ENCODE results near the gene SEC14L2. TPM values are rescaled to one million over a fixed set of nuclear protein-coding genes. Genes with fewer than 3 reads are reported as not detected.

Gene SEC14L2
- total and polyA plus RNA-seq, 2 experiments from 2014 or later = 2.5 to 4.2 TPM

- H3K9me2 ChIP-seq (ENCODE audit: insufficient read depth) = 0 out of 2 replicates have a peak, but pooled peaks cover 4% of the 10 kb centered on the region
- DNase-seq (ENCODE audit: low spot score) (no peak), ATAC-seq (no peak)
- H4K20me1 ChIP-seq (replicated peaks; ENCODE audit: insufficient read depth) = no peaks in the 10 kb centered on the region
- no peaks in the 10 kb centered on the region for H3K79me2 ChIP-seq (replicated peaks; ENCODE audit: insufficient read depth)
- H3K27me3 ChIP-seq (ENCODE audit: insufficient read depth) = no peaks in the 10 kb centered on the region
- no peak overlapping the region for H3K4me3 Mint-ChIP-seq
- peaks cover 19% of the 10 kb centered on the region for H3K4me1 Mint-ChIP-seq
- TF ChIP-seq, protein P1, sequence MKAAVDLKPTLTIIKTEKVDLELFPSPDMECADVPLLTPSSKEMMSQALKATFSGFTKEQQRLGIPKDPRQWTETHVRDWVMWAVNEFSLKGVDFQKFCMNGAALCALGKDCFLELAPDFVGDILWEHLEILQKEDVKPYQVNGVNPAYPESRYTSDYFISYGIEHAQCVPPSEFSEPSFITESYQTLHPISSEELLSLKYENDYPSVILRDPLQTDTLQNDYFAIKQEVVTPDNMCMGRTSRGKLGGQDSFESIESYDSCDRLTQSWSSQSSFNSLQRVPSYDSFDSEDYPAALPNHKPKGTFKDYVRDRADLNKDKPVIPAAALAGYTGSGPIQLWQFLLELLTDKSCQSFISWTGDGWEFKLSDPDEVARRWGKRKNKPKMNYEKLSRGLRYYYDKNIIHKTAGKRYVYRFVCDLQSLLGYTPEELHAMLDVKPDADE (IDR thresholded peaks at IDR 0.05) = no peak
- no peak for TF ChIP-seq ZNF331 (CRISPR knock-in tag; IDR thresholded peaks at IDR 0.05; ENCODE audit: low read depth)
- TF ChIP-seq JUNB (IDR thresholded peaks at IDR 0.05; ENCODE audit: unreplicated experiment) = no peak
- TF ChIP-seq EZH2 (IDR thresholded peaks at IDR 0.05; ENCODE audit: low read depth, unreplicated experiment) = no peak
- no peak for TF ChIP-seq CREB1 (CRISPR knock-in tag; IDR thresholded peaks at IDR 0.05; ENCODE audit: low read depth)
- TF ChIP-seq, protein P2, sequence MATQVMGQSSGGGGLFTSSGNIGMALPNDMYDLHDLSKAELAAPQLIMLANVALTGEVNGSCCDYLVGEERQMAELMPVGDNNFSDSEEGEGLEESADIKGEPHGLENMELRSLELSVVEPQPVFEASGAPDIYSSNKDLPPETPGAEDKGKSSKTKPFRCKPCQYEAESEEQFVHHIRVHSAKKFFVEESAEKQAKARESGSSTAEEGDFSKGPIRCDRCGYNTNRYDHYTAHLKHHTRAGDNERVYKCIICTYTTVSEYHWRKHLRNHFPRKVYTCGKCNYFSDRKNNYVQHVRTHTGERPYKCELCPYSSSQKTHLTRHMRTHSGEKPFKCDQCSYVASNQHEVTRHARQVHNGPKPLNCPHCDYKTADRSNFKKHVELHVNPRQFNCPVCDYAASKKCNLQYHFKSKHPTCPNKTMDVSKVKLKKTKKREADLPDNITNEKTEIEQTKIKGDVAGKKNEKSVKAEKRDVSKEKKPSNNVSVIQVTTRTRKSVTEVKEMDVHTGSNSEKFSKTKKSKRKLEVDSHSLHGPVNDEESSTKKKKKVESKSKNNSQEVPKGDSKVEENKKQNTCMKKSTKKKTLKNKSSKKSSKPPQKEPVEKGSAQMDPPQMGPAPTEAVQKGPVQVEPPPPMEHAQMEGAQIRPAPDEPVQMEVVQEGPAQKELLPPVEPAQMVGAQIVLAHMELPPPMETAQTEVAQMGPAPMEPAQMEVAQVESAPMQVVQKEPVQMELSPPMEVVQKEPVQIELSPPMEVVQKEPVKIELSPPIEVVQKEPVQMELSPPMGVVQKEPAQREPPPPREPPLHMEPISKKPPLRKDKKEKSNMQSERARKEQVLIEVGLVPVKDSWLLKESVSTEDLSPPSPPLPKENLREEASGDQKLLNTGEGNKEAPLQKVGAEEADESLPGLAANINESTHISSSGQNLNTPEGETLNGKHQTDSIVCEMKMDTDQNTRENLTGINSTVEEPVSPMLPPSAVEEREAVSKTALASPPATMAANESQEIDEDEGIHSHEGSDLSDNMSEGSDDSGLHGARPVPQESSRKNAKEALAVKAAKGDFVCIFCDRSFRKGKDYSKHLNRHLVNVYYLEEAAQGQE (IDR thresholded peaks at IDR 0.05; ENCODE audit: unreplicated experiment) = no peak
- no peak for TF ChIP-seq ZNF114 (CRISPR knock-in tag; IDR thresholded peaks at IDR 0.05)
- no peak for TF ChIP-seq POLR2AphosphoS5 (IDR thresholded peaks at IDR 0.05; ENCODE audit: low read depth)
- TF ChIP-seq, protein P3, sequence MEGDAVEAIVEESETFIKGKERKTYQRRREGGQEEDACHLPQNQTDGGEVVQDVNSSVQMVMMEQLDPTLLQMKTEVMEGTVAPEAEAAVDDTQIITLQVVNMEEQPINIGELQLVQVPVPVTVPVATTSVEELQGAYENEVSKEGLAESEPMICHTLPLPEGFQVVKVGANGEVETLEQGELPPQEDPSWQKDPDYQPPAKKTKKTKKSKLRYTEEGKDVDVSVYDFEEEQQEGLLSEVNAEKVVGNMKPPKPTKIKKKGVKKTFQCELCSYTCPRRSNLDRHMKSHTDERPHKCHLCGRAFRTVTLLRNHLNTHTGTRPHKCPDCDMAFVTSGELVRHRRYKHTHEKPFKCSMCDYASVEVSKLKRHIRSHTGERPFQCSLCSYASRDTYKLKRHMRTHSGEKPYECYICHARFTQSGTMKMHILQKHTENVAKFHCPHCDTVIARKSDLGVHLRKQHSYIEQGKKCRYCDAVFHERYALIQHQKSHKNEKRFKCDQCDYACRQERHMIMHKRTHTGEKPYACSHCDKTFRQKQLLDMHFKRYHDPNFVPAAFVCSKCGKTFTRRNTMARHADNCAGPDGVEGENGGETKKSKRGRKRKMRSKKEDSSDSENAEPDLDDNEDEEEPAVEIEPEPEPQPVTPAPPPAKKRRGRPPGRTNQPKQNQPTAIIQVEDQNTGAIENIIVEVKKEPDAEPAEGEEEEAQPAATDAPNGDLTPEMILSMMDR (conservative IDR thresholded peaks at IDR 0.05; ENCODE audit: low read depth in 2 of 2) = no peak
- TF ChIP-seq, protein P4, sequence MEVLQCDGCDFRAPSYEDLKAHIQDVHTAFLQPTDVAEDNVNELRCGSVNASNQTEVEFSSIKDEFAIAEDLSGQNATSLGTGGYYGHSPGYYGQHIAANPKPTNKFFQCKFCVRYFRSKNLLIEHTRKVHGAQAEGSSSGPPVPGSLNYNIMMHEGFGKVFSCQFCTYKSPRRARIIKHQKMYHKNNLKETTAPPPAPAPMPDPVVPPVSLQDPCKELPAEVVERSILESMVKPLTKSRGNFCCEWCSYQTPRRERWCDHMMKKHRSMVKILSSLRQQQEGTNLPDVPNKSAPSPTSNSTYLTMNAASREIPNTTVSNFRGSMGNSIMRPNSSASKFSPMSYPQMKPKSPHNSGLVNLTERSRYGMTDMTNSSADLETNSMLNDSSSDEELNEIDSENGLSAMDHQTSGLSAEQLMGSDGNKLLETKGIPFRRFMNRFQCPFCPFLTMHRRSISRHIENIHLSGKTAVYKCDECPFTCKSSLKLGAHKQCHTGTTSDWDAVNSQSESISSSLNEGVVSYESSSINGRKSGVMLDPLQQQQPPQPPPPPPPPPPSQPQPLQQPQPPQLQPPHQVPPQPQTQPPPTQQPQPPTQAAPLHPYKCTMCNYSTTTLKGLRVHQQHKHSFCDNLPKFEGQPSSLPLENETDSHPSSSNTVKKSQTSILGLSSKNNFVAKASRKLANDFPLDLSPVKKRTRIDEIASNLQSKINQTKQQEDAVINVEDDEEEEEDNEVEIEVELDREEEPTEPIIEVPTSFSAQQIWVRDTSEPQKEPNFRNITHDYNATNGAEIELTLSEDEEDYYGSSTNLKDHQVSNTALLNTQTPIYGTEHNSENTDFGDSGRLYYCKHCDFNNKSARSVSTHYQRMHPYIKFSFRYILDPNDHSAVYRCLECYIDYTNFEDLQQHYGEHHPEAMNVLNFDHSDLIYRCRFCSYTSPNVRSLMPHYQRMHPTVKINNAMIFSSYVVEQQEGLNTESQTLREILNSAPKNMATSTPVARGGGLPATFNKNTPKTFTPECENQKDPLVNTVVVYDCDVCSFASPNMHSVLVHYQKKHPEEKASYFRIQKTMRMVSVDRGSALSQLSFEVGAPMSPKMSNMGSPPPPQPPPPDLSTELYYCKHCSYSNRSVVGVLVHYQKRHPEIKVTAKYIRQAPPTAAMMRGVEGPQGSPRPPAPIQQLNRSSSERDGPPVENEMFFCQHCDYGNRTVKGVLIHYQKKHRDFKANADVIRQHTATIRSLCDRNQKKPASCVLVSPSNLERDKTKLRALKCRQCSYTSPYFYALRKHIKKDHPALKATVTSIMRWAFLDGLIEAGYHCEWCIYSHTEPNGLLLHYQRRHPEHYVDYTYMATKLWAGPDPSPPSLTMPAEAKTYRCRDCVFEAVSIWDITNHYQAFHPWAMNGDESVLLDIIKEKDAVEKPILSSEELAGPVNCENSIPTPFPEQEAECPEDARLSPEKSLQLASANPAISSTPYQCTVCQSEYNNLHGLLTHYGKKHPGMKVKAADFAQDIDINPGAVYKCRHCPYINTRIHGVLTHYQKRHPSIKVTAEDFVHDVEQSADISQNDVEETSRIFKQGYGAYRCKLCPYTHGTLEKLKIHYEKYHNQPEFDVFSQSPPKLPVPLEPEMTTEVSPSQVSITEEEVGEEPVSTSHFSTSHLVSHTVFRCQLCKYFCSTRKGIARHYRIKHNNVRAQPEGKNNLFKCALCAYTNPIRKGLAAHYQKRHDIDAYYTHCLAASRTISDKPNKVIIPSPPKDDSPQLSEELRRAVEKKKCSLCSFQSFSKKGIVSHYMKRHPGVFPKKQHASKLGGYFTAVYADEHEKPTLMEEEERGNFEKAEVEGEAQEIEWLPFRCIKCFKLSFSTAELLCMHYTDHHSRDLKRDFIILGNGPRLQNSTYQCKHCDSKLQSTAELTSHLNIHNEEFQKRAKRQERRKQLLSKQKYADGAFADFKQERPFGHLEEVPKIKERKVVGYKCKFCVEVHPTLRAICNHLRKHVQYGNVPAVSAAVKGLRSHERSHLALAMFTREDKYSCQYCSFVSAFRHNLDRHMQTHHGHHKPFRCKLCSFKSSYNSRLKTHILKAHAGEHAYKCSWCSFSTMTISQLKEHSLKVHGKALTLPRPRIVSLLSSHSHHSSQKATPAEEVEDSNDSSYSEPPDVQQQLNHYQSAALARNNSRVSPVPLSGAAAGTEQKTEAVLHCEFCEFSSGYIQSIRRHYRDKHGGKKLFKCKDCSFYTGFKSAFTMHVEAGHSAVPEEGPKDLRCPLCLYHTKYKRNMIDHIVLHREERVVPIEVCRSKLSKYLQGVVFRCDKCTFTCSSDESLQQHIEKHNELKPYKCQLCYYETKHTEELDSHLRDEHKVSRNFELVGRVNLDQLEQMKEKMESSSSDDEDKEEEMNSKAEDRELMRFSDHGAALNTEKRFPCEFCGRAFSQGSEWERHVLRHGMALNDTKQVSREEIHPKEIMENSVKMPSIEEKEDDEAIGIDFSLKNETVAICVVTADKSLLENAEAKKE (CRISPR knock-in tag; IDR thresholded peaks at IDR 0.05) = no peak
- no peak for TF ChIP-seq NANOG (IDR thresholded peaks at IDR 0.05; ENCODE audit: borderline replicate concordance)
- no peak for TF ChIP-seq STAT1 (IDR thresholded peaks at IDR 0.05; ENCODE audit: unreplicated experiment)
- TF ChIP-seq EZH2phosphoT487 (IDR thresholded peaks at IDR 0.05; ENCODE audit: unreplicated experiment) = no peak
- H3K36me3 ChIP-seq (ENCODE audit: insufficient read depth) = no peaks in the 10 kb centered on the region
- H3K4me3 ChIP-seq = no peak overlapping the region
- H3K4me2 ChIP-seq = no peak overlapping the region
- H3K4me1 ChIP-seq (ENCODE audit: insufficient read depth) = no peaks in the 10 kb centered on the region
- peaks cover 3% of the 10 kb centered on the region; the same call in 1 of the 2 replicates for H3F3A ChIP-seq (replicated peaks; ENCODE audit: low read depth)
- no peak overlapping the region for H3K27ac Mint-ChIP-seq
- H3K36me3 Mint-ChIP-seq (ENCODE audit: low read depth) = peaks cover 5% of the 10 kb centered on the region; the same call in 2 of the 3 replicates
- peaks cover 2% of the 10 kb centered on the region for H3K27me3 Mint-ChIP-seq (ENCODE audit: insufficient read depth, low read depth, poor library complexity)
- peaks cover 7% of the 10 kb centered on the region for H3K9me3 Mint-ChIP-seq
- no peak overlapping the region for H3K27ac ChIP-seq (ENCODE audit: low read depth)
- no peak overlapping the region for H2AFZ ChIP-seq
Observed at GRCh38 chr22:30434843-30435242, 38.0 kb downstream of the SEC14L2 start.
